PC-9 (cell line): ENCODE data around the gene NQO2.

ENCODE experiments used
- EZH2 ChIP-seq: fragments of 200-600 bp; sonication (generic); IDR thresholded peaks from 2 replicates; pipeline ENCODE4 v1.8.0; 2017; ENCODE audit warnings: antibody characterized with exemption, low read depth
- TF ChIP-seq, protein P1 (sequence below): fragments of 200-600 bp; sonication (generic); conservative IDR thresholded peaks from 2 replicates; pipeline ENCODE4 v1.6.1; 2017; ENCODE audit warnings: mixed run types, antibody characterized with exemption, mild to moderate bottlenecking, moderate library complexity

DNA sequence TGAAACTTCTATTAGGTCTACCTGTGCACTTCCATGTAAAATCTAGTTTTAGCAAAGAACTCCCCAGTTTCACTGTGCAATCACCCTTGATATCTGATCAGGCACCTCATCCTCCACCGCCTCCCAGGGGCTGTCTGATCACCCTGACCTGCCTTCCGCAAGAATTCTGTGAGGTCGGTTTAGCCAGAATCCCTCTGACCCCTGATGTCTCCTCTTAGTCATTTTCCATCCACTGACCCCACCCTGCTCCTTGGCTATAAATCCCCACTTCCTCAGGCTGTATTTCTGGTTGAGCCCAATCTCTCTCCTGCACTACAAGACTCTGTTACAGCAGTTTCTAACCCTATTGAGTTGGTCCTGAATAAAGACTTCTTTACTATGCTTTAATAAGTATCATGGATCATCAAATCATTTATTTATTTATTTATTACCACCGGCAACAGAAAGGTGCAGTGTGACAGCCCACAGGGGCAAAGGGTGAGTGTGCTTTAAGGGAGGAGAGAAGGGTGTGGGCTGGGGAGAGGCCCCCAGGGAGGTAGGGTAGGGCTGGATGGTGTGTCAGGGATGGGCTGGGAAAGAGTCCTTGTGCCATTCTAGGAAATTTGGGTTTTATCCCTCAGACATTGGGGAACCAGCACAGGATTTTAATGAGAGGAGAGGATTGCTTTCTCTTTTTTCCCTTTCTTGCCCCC, 17.1 kb upstream of the NQO2 start:
- TF ChIP-seq, protein P1, sequence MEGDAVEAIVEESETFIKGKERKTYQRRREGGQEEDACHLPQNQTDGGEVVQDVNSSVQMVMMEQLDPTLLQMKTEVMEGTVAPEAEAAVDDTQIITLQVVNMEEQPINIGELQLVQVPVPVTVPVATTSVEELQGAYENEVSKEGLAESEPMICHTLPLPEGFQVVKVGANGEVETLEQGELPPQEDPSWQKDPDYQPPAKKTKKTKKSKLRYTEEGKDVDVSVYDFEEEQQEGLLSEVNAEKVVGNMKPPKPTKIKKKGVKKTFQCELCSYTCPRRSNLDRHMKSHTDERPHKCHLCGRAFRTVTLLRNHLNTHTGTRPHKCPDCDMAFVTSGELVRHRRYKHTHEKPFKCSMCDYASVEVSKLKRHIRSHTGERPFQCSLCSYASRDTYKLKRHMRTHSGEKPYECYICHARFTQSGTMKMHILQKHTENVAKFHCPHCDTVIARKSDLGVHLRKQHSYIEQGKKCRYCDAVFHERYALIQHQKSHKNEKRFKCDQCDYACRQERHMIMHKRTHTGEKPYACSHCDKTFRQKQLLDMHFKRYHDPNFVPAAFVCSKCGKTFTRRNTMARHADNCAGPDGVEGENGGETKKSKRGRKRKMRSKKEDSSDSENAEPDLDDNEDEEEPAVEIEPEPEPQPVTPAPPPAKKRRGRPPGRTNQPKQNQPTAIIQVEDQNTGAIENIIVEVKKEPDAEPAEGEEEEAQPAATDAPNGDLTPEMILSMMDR = no peak
- no peak for TF ChIP-seq EZH2
